Kasumi-1 (cell line): ENCODE measurements around the gene AIFM2.
"Not testable (repeated sequence)": the region's sequence is repeated elsewhere in the genome, so short reads cannot be mapped to it uniquely, and the experiment has no call there.

Experiments
- DNase-seq, 2 experiments: peaks; one replicate each; lab custom pipeline; 2025; lab: John Stamatoyannopoulos, UW

The AIFM2 gene

GRCh38 chr10:70093335-70093944 lies 39.2 kb downstream of the AIFM2 start:
- DNase-seq = peak in 1 of 2 experiments; percentile 3

- DNase-seq = no peak
Measured at GRCh38 chr10:70092389-70092718, 40.3 kb downstream of the AIFM2 start.

- DNase-seq = no peak
Measured at GRCh38 chr10:70090951-70091350, 41.7 kb downstream of the AIFM2 start.

GRCh38 chr10:70090013-70090412 lies 42.6 kb downstream of the AIFM2 start:
- DNase-seq = no peak

GRCh38 chr10:70088308-70088698 lies 44.3 kb downstream of the AIFM2 start:
- DNase-seq = no peak

- DNase-seq = no peak
Measured at GRCh38 chr10:70087616-70088307, 44.9 kb downstream of the AIFM2 start.

GRCh38 chr10:70085975-70086613 lies 46.5 kb downstream of the AIFM2 start:
- no peak for DNase-seq

GRCh38 chr10:70084189-70084588 lies 48.4 kb downstream of the AIFM2 start:
- peak; percentile 46 to 47 for DNase-seq

- DNase-seq = not testable (repeated sequence)
Measured at GRCh38 chr10:70080789-70081188, 51.8 kb downstream of the AIFM2 start.

GRCh38 chr10:70078937-70079336 lies 53.7 kb downstream of the AIFM2 start:
- DNase-seq = no peak

- no peak for DNase-seq
Measured at GRCh38 chr10:70078329-70078728, 54.3 kb downstream of the AIFM2 start.

- DNase-seq = no peak
Measured at GRCh38 chr10:70074971-70075370, 57.7 kb downstream of the AIFM2 start.

GRCh38 chr10:70074165-70074564 lies 58.5 kb downstream of the AIFM2 start:
- DNase-seq = no peak

GRCh38 chr10:70070834-70071233 lies 61.8 kb downstream of the AIFM2 start:
- no peak for DNase-seq

GRCh38 chr10:70069346-70069745 lies 63.3 kb downstream of the AIFM2 start:
- DNase-seq = no peak

- DNase-seq = no peak
Measured at GRCh38 chr10:70068925-70069324, 63.7 kb downstream of the AIFM2 start.

- DNase-seq = no peak
Measured at GRCh38 chr10:70067586-70067985, 65.0 kb downstream of the AIFM2 start.

GRCh38 chr10:70066190-70066589 lies 66.4 kb downstream of the AIFM2 start:
- DNase-seq = no peak

GRCh38 chr10:70064486-70064885 lies 68.1 kb downstream of the AIFM2 start:
- DNase-seq = no peak

GRCh38 chr10:70063418-70064098 lies 69.1 kb downstream of the AIFM2 start:
- no peak for DNase-seq
